HuH-7 (cell line): ENCODE data around the gene DCT.

Source experiments
- DNase-seq: peaks from one replicate; pipeline ENCODE4 v3.0.0; 2011; ENCODE audit warnings: low spot score

Gene DCT

GRCh38 chr13:94454334-94454733 is 25.1 kb downstream of the DCT start:
- no peak for DNase-seq

- no peak for DNase-seq
Measured at GRCh38 chr13:94444826-94445225, 34.7 kb downstream of the DCT start.

- peak; percentile 15 for DNase-seq
Measured at GRCh38 chr13:94435604-94436226, 43.8 kb downstream of the DCT start.

GRCh38 chr13:94433055-94433961 is 46.2 kb downstream of the DCT start:
- peak; percentile 34 for DNase-seq

- no peak for DNase-seq
Measured at GRCh38 chr13:94431987-94432386, 47.5 kb downstream of the DCT start.

- no peak for DNase-seq
Measured at GRCh38 chr13:94431574-94431973, 47.9 kb downstream of the DCT start.

- DNase-seq = no peak
Measured at GRCh38 chr13:94427313-94427953, 52.0 kb downstream of the DCT start.

- DNase-seq = no peak
Measured at GRCh38 chr13:94419925-94420305, 59.6 kb downstream of the DCT start.

GRCh38 chr13:94419304-94419924 is 60.1 kb downstream of the DCT start:
- no peak for DNase-seq

- no peak for DNase-seq
Measured at GRCh38 chr13:94417294-94417693, 62.2 kb downstream of the DCT start.

- peak; percentile 22 for DNase-seq
Measured at GRCh38 chr13:94416454-94417080, 62.9 kb downstream of the DCT start.

GRCh38 chr13:94415500-94416237 is 63.8 kb downstream of the DCT start:
- no peak for DNase-seq

GRCh38 chr13:94414708-94415107 is 64.8 kb downstream of the DCT start:
- no peak for DNase-seq

- no peak for DNase-seq
Measured at GRCh38 chr13:94414141-94414540, 65.3 kb downstream of the DCT start.

GRCh38 chr13:94413598-94413944 is 65.9 kb downstream of the DCT start:
- DNase-seq = no peak

- no peak for DNase-seq
Measured at GRCh38 chr13:94412870-94413597, 66.4 kb downstream of the DCT start.

- DNase-seq = no peak
Measured at GRCh38 chr13:94411747-94412146, 67.7 kb downstream of the DCT start.

- DNase-seq = no peak
Measured at GRCh38 chr13:94408314-94409036, 71.0 kb downstream of the DCT start.

GRCh38 chr13:94400874-94401273 is 78.6 kb downstream of the DCT start:
- DNase-seq = no peak

- no peak for DNase-seq
Measured at GRCh38 chr13:94399812-94400211, 79.7 kb downstream of the DCT start.
